Measurements from ENCODE around the gene MMP7.

The MMP7 gene

GRCh38 chr11:102551169-102551781 lies 20.7 kb upstream of the MMP7 start:
- TF ChIP-seq CTCF (IDR thresholded peaks at IDR 0.05; ENCODE audit: unreplicated experiment in 3 of 3), result no peak
- H3K4me3 Mint-ChIP-seq, result no peak overlapping the region
- H3K27me3 Mint-ChIP-seq (ENCODE audit: low read depth), result no peaks in the 10 kb centered on the region

GRCh38 chr11:102546923-102547471 lies 16.4 kb upstream of the MMP7 start:
- peaks cover 4% of the 10 kb centered on the region for H3K27me3 Mint-ChIP-seq (ENCODE audit: low read depth)
- H3K9me3 Mint-ChIP-seq, result no peaks in the 10 kb centered on the region
- H3K36me3 Mint-ChIP-seq (ENCODE audit: low read depth), result no peaks in the 10 kb centered on the region
- H3K27ac Mint-ChIP-seq, result no peak overlapping the region
- H3K4me1 Mint-ChIP-seq, result no peaks in the 10 kb centered on the region
- no peak for TF ChIP-seq CTCF (IDR thresholded peaks at IDR 0.05; ENCODE audit: unreplicated experiment in 3 of 3)
- no peak overlapping the region for H3K4me3 Mint-ChIP-seq

More at GRCh38 chr11:102551169-102551781, 20.7 kb upstream of the MMP7 start:
- Mint-ChIP-seq H3K4me1 (no peaks in the 10 kb centered on the region), H3K27ac (no peak overlapping the region), H3K36me3 (ENCODE audit: low read depth) (no peaks in the 10 kb centered on the region), H3K9me3 (no peaks in the 10 kb centered on the region)

GRCh38 chr11:102546427-102546826 lies 15.9 kb upstream of the MMP7 start:
- H3K36me3 Mint-ChIP-seq (ENCODE audit: low read depth), result no peaks in the 10 kb centered on the region
- H3K27ac Mint-ChIP-seq, result no peak overlapping the region
- no peak for TF ChIP-seq CTCF (IDR thresholded peaks at IDR 0.05; ENCODE audit: unreplicated experiment in 3 of 3)
- no peaks in the 10 kb centered on the region for H3K9me3 Mint-ChIP-seq
- H3K4me1 Mint-ChIP-seq, result no peaks in the 10 kb centered on the region
- peaks cover 4% of the 10 kb centered on the region for H3K27me3 Mint-ChIP-seq (ENCODE audit: low read depth)
- no peak overlapping the region for H3K4me3 Mint-ChIP-seq

- H3K27me3 Mint-ChIP-seq (ENCODE audit: low read depth), result peaks cover 4% of the 10 kb centered on the region
- TF ChIP-seq CTCF (IDR thresholded peaks at IDR 0.05; ENCODE audit: unreplicated experiment in 3 of 3), result no peak
- no peak overlapping the region for H3K27ac Mint-ChIP-seq
- H3K9me3 Mint-ChIP-seq, result no peaks in the 10 kb centered on the region
- no peak overlapping the region for H3K4me3 Mint-ChIP-seq
- no peaks in the 10 kb centered on the region for H3K36me3 Mint-ChIP-seq (ENCODE audit: low read depth)
- no peaks in the 10 kb centered on the region for H3K4me1 Mint-ChIP-seq
Measured at GRCh38 chr11:102545701-102546100, 15.2 kb upstream of the MMP7 start.

GRCh38 chr11:102544594-102544993 lies 14.0 kb upstream of the MMP7 start:
- H3K9me3 Mint-ChIP-seq, result no peaks in the 10 kb centered on the region
- H3K27ac Mint-ChIP-seq, result no peak overlapping the region
- H3K27me3 Mint-ChIP-seq (ENCODE audit: low read depth), result peaks cover 4% of the 10 kb centered on the region

More at GRCh38 chr11:102544594-102544993, 14.0 kb upstream of the MMP7 start:
- no peak overlapping the region for H3K4me3 Mint-ChIP-seq
- no peaks in the 10 kb centered on the region for H3K36me3 Mint-ChIP-seq (ENCODE audit: low read depth)
- TF ChIP-seq CTCF (IDR thresholded peaks at IDR 0.05; ENCODE audit: unreplicated experiment in 3 of 3), result no peak
- no peaks in the 10 kb centered on the region for H3K4me1 Mint-ChIP-seq
